GDM1 (cell line): Measurements from ENCODE around the gene LBHD1.
"Not testable (repeated sequence)": the region's sequence is repeated elsewhere in the genome, so short reads cannot be mapped to it uniquely, and the experiment has no call there.

Experiments used
- DNase-seq: peaks from one replicate; lab custom pipeline; 2025; lab: John Stamatoyannopoulos, UW

The LBHD1 gene

GRCh38 chr11:62693624-62694023 is 21.6 kb upstream of the LBHD1 start:
- DNase-seq, result not testable (repeated sequence)

GRCh38 chr11:62689421-62690183 is 17.5 kb upstream of the LBHD1 start, which contains the start of gene LRRN4CL:
LRRN4CL (minus strand) TSS chr11:62689530; CDS start chr11:62688508, 1,022 bp downstream.
- DNase-seq, result no peak

GRCh38 chr11:62688491-62688890 is 16.4 kb upstream of the LBHD1 start:
- no peak for DNase-seq

GRCh38 chr11:62687508-62688396 is 15.7 kb upstream of the LBHD1 start:
- DNase-seq, result no peak

- DNase-seq, result no peak
These were observed 10.5 kb upstream of the LBHD1 start for GRCh38 chr11:62682518-62682917.

- peak; percentile 42 for DNase-seq
These were observed 8.8 kb upstream of the LBHD1 start for GRCh38 chr11:62680825-62681240.

- peak; percentile 79 for DNase-seq
These were observed 7.0 kb upstream of the LBHD1 start, which contains the start of gene UBXN1 for GRCh38 chr11:62678770-62679696. UBXN1 (minus strand) TSS chr11:62679073; CDS start chr11:62678923, 150 bp downstream.

GRCh38 chr11:62678433-62678769 is 6.3 kb upstream of the LBHD1 start:
- no peak for DNase-seq

GRCh38 chr11:62677714-62678113 is 5.6 kb upstream of the LBHD1 start:
- DNase-seq, result no peak

- no peak for DNase-seq
These were observed 5.1 kb upstream of the LBHD1 start for GRCh38 chr11:62677156-62677555.

- DNase-seq, result no peak
These were observed 4.6 kb upstream of the LBHD1 start for GRCh38 chr11:62676698-62677097.

GRCh38 chr11:62675415-62675814 is 3.3 kb upstream of the LBHD1 start:
- not testable (repeated sequence) for DNase-seq

GRCh38 chr11:62673196-62673525 is 1.1 kb upstream of the LBHD1 start:
- no peak for DNase-seq

GRCh38 chr11:62671236-62671607 is 845 bp downstream of the LBHD1 start:
- no peak for DNase-seq

- DNase-seq, result no peak
These were observed 2.5 kb downstream of the LBHD1 start for GRCh38 chr11:62669420-62670161.

GRCh38 chr11:62667460-62667859 is 4.6 kb downstream of the LBHD1 start:
- DNase-seq, result no peak

GRCh38 chr11:62666259-62666926 is 5.7 kb downstream of the LBHD1 start:
- no peak for DNase-seq

- no peak for DNase-seq
These were observed 6.3 kb downstream of the LBHD1 start for GRCh38 chr11:62665599-62666258.

GRCh38 chr11:62665075-62665598 is 6.9 kb downstream of the LBHD1 start, which contains the start of the genes C11orf98 and CSKMT:
C11orf98 (minus strand) TSS chr11:62665210; CDS start chr11:62665169, 41 bp downstream.
CSKMT (plus strand) TSS chr11:62665312; CDS start chr11:62665880, 568 bp downstream.
- DNase-seq, result peak; percentile 84
